Lower leg skin (tissue), 4 donors: ENCODE measurements around the gene PPA2. TPM values are rescaled to one million over a fixed set of nuclear protein-coding genes. Genes with fewer than 3 reads are reported as not detected.

Experiments
- DNase-seq, 2 donors: peaks; one replicate each; pipeline ENCODE4 v3.0.0-alpha.2; 2019; ENCODE audit warnings: low spot score in 2 of 2
- H3K4me3 ChIP-seq: fragments of 200-600 bp; sonication (generic); 2 replicates; pipeline ENCODE4 v1.5.1; 2017; ENCODE audit warnings: mild to moderate bottlenecking, low read depth; ENCODE audit not compliant: poor library complexity, severe bottlenecking
- POLR2A ChIP-seq, 2 donors: fragments of 450-650 bp; IDR thresholded peaks; one replicate each; pipeline ENCODE4 v1.6.1; 2016 to 2017; ENCODE audit warnings: antibody characterized with exemption in 2 of 2, mild to moderate bottlenecking in 1 of 2, moderate library complexity in 1 of 2
- WGBS, 2 donors: methylation state at CpG; one replicate each; pipeline ENCODE4 v1.1.5; 2018; 5-methylcytosine and 5-hydroxymethylcytosine counted together
- intact Hi-C: fragments of 100-400 bp; cut with DNase I; formaldehyde crosslinking; loops from one replicate; pipeline ENCODE4 v1.15.0; 2023; ENCODE audit warnings: low total_unique reads
- total RNA-seq, 4 donors: library from RNA; depleted of rRNA; stranded (reverse); fragments of >200 nt; gene quantifications; one replicate each; pipeline ENCODE4 v1.1.0, GENCODE V29; 2016
- TF ChIP-seq, protein P1 (sequence below), 3 donors: fragments of 450-650 bp; IDR thresholded peaks; one replicate each; pipeline ENCODE4 v1.5.1; 2016; ENCODE audit warnings: antibody characterized with exemption in 3 of 3, mild to moderate bottlenecking in 3 of 3, moderate library complexity in 2 of 3

PPA2 gene
- total RNA-seq, 4 donors from 2014 or later, result 84.6 to 174 (median 95.3) TPM

- 93 to 95% methylated on average over 6 of the region's 6 CpGs for WGBS, 2 donors
- intact Hi-C loops, result no loop called here
- TF ChIP-seq, protein P1, sequence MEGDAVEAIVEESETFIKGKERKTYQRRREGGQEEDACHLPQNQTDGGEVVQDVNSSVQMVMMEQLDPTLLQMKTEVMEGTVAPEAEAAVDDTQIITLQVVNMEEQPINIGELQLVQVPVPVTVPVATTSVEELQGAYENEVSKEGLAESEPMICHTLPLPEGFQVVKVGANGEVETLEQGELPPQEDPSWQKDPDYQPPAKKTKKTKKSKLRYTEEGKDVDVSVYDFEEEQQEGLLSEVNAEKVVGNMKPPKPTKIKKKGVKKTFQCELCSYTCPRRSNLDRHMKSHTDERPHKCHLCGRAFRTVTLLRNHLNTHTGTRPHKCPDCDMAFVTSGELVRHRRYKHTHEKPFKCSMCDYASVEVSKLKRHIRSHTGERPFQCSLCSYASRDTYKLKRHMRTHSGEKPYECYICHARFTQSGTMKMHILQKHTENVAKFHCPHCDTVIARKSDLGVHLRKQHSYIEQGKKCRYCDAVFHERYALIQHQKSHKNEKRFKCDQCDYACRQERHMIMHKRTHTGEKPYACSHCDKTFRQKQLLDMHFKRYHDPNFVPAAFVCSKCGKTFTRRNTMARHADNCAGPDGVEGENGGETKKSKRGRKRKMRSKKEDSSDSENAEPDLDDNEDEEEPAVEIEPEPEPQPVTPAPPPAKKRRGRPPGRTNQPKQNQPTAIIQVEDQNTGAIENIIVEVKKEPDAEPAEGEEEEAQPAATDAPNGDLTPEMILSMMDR (IDR thresholded peaks at IDR 0.05), result no peak
- TF ChIP-seq POLR2A (IDR thresholded peaks at IDR 0.05), result no peak
- no peak for DNase-seq
- no peak overlapping the region for H3K4me3 ChIP-seq
These were observed 36.2 kb downstream of the PPA2 start for GRCh38 chr4:105437637-105438036.

DNA sequence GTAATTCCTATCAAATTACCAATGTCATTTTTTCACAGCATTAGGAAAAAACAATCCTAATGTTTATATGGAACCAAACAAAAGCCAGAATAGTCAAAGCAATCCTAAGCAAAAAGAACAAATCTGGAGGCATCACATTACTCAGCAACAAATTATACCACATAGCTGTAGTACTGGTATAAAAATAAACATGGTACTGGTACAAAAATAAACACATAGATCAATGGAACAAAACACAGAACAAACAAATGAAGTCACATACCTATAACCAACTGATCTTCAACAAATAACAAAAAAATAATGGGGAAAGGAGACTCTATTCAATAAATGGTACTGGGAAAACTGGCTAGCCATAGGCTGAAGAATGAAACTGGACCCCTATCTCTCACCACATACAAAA, 37.4 kb downstream of the PPA2 start:
- no peak for TF ChIP-seq POLR2A (IDR thresholded peaks at IDR 0.05)
- TF ChIP-seq, protein P1 (IDR thresholded peaks at IDR 0.05), result no peak
- no peak for DNase-seq
- intact Hi-C loops, result no loop called here
- no peak overlapping the region for H3K4me3 ChIP-seq

DNA sequence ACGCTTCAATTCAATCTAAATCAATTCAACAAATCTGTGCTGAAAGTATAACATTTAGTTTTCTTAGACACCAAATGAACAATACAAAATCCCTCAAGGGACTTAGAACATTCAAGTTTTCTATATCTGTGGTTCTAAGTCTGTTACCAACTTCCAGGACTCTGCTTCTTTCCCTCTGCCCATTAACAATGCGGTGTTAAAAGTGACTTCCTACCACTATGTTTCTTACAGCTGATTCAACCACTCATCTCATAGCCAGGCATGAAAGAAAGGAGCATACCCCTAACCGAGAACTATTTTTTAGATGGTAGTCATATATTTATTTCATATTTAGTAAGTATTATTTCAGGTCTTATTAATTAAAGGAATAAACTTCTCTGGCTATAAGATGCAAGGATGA, 38.9 kb downstream of the PPA2 start:
- intact Hi-C loops, result no loop called here
- H3K4me3 ChIP-seq, result no peak overlapping the region
- TF ChIP-seq POLR2A (IDR thresholded peaks at IDR 0.05), result no peak
- TF ChIP-seq, protein P1 (IDR thresholded peaks at IDR 0.05), result no peak
- no peak for DNase-seq
- WGBS, 2 donors, result 96 to 98% methylated on average over 3 of the region's 3 CpGs

- H3K4me3 ChIP-seq, result no peak overlapping the region
- 68 to 74% methylated on average over 3 of the region's 3 CpGs for WGBS, 2 donors
- no peak for DNase-seq
- TF ChIP-seq, protein P1 (IDR thresholded peaks at IDR 0.05), result no peak
- no peak for TF ChIP-seq POLR2A (IDR thresholded peaks at IDR 0.05)
- intact Hi-C loops, result no loop called here
These were observed 40.4 kb downstream of the PPA2 start for GRCh38 chr4:105433421-105433820.

DNA sequence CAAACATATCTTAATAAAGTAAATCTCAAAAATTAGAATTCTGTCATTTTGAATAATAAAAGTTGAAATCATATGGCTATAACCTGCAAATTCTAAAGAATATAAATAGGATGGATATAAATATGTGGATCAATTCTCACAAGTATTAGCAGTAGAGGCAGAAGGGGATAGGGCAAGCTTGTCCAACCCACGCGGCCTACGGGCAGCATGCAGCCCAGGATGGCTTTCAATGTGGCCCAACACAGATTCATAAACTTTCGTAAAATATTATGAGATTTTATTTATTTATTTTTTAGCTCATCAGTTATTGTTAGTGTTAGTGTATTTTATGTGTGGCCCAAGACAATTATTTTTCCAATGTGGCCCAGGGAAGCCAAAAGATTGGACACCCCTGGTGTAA, 41.4 kb downstream of the PPA2 start:
- WGBS, 2 donors, result 96 to 98% methylated on average over 4 of the region's 4 CpGs
- DNase-seq, result no peak
- intact Hi-C loops, result no loop called here
- no peak overlapping the region for H3K4me3 ChIP-seq
- TF ChIP-seq, protein P1 (IDR thresholded peaks at IDR 0.05), result no peak

GRCh38 chr4:105430811-105431210, 43.1 kb downstream of the PPA2 start:
- DNase-seq, result no peak
- WGBS, 2 donors, result 0 to 37% methylated on average over 1 of the region's 1 CpG
- intact Hi-C loops, result no loop called here
- no peak overlapping the region for H3K4me3 ChIP-seq
- TF ChIP-seq, protein P1 (IDR thresholded peaks at IDR 0.05), result no peak
- TF ChIP-seq POLR2A (IDR thresholded peaks at IDR 0.05), result no peak
